ENCODE results near the gene ZNF396.

ZNF396 gene

DNA sequence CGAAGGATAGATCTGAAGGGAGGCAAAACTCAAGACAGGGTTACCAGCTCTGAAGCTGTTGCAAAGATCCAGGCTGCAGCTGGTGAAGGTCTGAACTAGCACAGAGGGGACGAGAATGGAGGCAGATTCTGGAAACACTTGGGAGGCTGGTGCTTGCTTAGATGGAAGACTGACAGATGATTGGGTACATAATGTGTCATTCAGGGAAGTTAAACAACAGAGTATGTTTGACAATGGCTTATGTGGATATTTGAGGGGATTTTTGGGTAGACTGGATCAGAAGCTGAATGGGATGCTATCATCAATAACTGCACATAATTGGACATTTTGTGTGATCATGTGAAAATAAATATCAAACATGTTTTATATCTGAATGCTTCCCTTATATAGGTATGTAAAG, 2.3 kb upstream of the ZNF396 start:
- DNase-seq = no peak

DNA sequence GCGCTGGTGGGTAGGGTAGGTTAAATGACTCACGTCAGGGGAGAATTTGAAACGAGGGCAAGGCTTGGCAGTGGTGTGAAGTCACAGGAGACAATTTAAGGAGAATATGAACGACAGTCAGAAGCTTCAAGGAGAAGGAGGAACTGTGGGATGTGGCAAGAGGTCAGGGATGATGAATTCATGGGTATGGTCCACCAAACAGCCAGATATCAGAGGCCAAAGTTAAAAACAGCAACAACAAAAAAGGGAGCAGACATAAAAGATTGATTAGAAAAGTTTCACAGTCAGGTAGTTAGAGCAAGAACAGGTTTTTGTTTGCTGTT, 1.4 kb upstream of the ZNF396 start:
- no peak for DNase-seq

DNA sequence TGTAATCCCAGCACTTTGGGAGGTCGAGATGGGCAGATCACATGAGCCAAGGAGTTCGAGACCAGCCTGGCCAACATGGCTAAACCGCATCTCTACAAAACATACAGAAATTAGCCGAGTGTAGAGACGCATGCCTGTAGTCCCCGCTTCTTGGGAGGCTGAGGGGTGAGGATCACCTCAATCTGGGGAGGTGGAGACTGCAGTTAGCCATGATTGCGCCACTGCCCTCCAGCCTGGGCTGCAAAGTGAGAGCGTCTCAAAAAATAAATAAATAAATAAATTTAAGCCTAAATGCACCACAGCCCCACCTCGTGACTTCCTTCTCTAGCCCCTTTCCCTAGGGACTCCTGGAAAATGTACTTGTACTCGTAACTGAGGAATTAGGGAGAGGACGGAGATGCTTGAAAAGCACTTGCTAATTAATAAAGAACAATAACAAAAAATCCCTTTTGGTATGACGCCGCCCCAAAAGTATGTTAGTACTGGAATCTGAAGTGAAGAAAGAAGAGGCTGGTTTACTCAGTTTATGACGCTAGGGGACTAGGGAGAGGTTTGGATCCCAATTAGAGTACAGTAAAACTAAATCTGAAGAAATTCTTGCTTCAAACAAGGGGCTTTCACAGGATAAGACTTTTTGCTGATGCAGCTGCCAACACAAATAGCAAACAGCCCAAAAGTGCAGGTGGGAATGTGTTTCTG, 887 bp upstream of the ZNF396 start:
- no peak for DNase-seq

DNA sequence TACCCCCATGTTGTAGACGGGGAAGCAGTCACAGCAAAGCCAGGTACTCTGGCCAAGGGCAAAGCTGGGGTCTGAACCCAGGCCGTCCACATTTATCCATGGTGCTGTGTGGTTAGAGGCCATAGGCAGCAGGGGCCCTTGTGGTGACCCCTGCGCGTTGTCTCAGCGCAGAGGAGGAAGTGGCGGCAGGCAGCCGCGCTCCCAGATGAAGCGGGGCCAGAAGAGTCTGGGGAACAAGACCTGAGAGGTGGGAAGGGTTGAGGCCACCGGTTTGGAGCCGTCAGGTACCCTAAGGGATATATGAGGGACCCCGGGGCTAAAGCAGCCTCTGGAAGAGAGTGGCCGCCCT, 770 bp downstream of the ZNF396 start:
- peak; percentile 34 for DNase-seq

DNA sequence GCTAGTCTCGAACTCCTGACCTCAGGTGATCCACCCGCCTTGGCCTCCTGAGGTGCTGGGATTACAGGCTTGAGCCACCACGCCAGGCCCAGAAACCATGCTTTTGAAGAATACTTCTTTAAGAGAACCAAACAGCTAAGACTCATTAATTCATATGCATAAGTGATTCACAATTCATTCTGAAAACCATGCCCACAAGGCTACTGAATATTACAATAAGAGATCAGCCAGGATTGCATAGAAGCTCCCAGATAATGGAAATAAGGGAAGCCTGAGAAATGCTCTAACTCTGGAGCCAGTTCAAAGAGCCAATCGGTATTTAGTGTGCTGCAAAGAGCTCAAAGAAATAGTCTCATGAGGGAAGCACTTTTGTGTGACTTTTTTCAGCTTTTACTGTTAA, 2.4 kb downstream of the ZNF396 start:
- no peak for DNase-seq

DNA sequence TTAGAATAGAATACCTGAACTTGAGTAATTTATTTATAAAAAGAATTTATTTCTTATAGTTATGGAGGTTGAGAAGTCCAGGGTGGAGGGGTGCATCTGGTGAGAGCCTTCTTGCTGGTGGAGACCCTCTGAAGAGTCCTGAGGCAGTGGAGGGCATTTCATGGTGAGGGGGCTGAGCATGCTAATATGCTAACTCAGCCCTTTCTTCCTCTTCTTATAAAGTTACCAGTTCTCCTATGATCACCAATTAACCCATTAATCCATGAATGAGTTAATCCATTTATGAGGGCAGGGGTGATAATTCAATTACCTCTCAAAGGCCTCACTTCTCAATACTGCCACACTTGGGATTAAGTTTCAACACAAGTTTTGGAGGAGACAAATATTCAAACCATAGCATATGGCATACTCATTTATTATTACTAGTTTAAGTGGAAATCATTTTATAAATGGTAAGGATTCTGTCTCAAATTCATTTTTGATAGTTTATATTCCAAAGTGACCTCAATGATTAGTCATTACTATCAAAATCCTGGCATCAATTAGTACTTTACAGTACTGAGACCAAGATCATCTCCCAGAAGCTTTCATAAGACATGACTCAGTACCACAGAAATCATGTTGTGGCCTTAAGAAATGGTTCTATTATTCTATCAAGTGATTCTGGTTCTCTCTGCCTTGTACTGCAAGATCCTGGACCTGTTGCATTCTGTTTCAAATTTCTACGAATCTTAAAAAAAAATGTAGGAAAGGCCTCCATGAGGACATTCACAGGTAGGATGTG, 5.5 kb downstream of the ZNF396 start:
- no peak for DNase-seq

- DNase-seq = no peak
Measured at GRCh38 chr18:35369126-35369525, 8.0 kb downstream of the ZNF396 start.

DNA sequence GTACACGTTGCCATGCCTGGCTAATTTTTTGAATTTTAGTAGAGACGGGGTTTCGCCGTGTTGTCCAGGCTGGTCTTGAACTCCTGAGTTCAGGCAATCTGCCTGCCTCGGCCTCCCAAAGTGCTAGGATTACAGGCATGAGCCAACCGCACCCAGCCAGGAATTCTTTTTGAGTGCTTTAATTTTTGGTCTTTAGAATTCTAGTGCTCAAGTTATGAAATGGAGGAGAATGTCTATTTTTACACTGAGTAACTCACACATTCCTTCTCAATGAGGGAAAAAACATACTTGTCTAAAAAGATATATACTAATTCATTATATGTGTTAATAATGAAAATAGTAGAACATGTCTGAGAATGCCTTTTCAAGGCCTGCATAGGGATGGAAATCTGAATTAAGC, 8.5 kb downstream of the ZNF396 start:
- DNase-seq = no peak

DNA sequence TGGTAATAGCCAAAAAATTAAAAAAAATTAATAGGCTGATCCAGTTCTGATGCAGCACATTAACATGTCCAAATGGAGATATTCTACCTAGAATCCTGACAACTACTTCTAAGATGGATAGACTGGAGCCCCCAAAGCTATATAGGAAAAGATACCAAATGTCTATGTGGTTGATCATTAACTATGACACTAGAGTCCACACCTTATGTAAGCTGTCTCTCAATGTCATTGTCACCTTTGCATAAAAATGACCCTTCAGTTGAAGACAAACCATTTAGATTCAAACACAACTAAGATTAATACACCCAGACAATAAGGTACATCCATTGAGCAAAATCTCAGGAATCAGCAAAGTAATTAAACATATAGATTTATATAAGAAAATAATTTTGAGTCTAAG, 14.6 kb downstream of the ZNF396 start:
- DNase-seq = no peak

- DNase-seq = no peak
Measured at GRCh38 chr18:35361570-35362321, 15.4 kb downstream of the ZNF396 start.

DNA sequence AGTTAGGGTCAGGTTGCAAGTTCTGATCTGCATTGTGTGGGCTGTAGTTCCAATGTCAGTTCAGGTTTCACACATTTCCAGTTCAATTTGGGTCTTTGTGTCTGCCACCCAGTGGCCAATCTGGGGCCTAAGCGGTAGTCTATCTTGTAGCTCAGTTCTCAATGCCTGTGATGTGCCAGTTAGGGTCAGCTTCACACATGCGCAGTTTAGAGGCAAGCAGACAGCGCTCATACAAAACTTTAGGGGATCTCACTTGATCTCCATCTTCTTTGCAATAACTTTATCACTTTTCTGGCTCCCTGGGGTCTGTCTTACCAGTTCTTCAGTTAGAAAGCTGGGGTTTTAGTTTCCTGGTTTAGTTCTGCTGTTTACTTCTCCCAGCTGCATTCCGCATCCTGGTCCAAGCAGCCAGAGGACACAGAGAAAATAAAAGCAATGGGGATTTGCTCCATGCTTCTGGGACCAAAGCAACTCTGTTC, 22.0 kb downstream of the ZNF396 start:
- DNase-seq = peak; percentile 72

GRCh38 chr18:35352778-35353177, 24.4 kb downstream of the ZNF396 start:
- no peak for DNase-seq

GRCh38 chr18:35352283-35352682, 24.9 kb downstream of the ZNF396 start:
- DNase-seq = no peak

DNA sequence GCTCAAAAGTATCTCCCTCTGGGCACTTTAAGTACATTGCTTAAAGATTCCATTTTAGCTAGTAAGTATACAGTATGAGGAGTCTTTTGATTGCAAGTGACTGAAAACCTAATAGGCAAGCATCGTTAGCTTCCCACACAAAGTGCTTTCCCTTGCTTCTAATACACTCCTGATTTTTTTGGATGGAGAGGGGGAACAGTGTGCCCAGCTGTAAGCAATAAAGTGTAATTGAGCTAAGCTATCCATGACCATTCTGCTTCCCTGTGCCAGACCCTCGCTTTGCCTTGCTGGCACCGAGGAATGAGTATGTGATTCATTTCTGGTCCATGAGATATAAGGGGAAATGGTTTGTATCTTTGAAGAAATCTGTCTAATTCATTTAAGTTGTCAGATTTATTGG, 29.1 kb downstream of the ZNF396 start:
- no peak for DNase-seq

DNA sequence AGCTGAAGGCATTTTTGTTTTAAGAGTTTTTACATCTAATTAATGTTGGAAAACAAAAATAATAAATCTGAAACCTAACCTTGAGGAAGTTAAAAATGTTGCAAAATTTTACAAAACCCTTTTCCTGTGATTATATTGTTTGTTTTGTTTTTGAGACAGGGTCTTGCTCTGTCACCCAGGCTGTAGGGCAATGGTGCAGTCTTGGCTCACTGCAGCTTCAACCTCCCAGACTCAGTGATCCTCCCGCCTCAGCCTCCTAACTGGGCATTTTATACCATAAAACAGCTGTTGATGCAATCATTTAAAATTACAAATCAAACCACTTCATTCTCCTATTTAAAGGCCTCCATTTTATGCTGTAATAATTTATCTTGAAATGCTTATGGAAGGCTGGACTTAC, 31.2 kb downstream of the ZNF396 start:
- DNase-seq = no peak

- peak; percentile 35 for DNase-seq
Measured at GRCh38 chr18:35345460-35345921, 31.6 kb downstream of the ZNF396 start.

DNA sequence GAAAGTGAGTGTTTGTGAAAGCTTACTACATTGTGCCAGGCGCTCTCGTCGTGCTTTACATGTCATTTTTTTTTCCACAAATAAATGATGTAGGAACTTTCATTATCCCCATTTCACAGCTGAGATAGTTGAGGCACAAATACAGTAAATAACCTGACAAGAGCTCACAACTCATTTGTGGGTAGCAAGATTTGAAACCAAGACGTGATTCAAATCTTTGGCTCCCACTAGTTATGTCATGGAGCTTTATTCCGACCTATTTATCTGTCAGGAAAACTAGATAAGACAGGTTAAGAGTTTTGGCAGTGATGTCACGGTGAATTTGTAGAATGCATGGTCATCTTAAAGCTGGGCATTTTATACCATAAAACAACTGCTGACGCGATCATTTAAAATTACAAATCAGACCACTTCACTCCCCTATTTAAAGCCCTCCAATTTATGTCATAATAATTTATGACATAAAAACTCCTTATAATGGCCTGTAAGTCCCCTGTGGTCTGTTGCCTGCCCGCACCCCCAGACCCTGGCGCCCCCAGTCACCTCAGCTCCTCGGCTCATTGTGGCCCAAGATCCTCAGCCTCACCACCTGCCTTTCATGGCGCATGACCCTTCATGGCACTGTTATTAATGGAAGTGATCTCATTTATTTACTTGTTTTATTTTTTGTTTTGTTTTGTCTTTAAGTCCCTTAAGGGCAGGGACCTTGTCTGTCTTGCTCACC, 32.2 kb downstream of the ZNF396 start:
- peak; percentile 34 for DNase-seq

- peak; percentile 97 for DNase-seq
Measured at GRCh38 chr18:35343936-35344735, 33.0 kb downstream of the ZNF396 start, which contains the start of gene ZNF24. TSS of gene ZNF24 (minus strand) at chr18:35344420. CDS start at chr18:35340650, 3,770 bp downstream.

- DNase-seq = no peak
Measured at GRCh38 chr18:35343488-35343935, 33.6 kb downstream of the ZNF396 start.

DNA sequence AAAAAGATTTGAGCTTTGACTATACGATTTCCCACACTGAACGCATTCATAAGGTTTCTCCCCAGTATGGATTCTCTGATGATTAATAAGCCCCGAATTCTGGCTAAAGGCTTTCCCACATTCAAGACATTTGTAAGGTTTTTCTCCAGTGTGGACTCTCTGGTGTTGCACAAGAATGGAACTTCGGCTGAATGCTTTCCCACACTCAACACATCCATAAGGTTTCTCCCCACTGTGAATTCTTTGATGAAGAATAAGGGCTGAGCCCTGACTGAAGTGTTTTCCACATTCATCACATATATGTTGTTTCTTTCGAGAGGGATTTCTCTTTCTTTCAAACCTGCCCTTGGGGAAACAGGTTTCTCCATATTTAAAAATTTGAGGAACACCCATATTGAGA, 39.9 kb downstream of the ZNF396 start:
- DNase-seq = no peak

DNA sequence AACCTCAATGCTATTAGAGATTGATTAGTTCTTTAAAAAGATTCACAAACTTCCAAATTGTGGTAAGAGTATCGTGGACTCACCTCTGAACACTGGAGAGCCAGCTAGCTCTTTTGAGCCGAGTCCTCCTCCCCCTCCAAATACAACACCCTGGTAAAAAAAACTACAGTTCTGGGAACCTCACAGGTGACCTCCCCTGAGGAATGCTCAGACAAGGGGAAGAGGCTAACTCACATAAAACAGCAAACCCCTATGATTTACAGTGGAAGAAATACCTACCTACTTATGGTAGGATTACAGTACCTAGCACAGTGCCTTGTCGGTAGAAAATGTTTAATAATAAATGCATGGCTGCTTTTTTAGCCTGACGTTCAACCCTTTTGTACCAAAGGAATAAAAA, 41.3 kb downstream of the ZNF396 start:
- no peak for DNase-seq

GRCh38 chr18:35334821-35335220, 42.3 kb downstream of the ZNF396 start:
- DNase-seq = no peak

Data from left hindlimb (tissue), 1 donor.